Body of pancreas (tissue), 4 donors: ENCODE measurements around the gene DNAH11.

Experiments used
- CTCF ChIP-seq, 7 experiments: fragments of 450-650 bp in 4 of 7; fragments of 200-600 bp in 3 of 7; sonication (generic) in 3 of 7; IDR thresholded peaks; one replicate each; pipeline ENCODE4 v1.5.1; 2016 to 2019; ENCODE audit warnings: antibody characterized with exemption in 7 of 7
- POLR2A ChIP-seq, 3 donors: fragments of 450-650 bp; IDR thresholded peaks; one replicate each; pipeline ENCODE4 v1.6.1; 2016; ENCODE audit warnings: antibody characterized with exemption in 3 of 3, mild to moderate bottlenecking in 2 of 3

GRCh38 chr7:21670496-21670895 is 127.7 kb downstream of the DNAH11 start:
- TF ChIP-seq POLR2A (IDR thresholded peaks at IDR 0.05) (no peak), CTCF (IDR thresholded peaks at IDR 0.05) (no peak)
